Suprapubic skin (tissue), 3 donors: ENCODE results near the gene IGF2BP3.

Experiments
- POLR2A ChIP-seq, 2 donors: fragments of 450-650 bp; IDR thresholded peaks; one replicate each; pipeline ENCODE4 v1.6.1; 2017; ENCODE audit warnings: antibody characterized with exemption in 2 of 2, mild to moderate bottlenecking in 2 of 2, moderate library complexity in 2 of 2
- TF ChIP-seq, protein P1 (sequence below), 2 donors: fragments of 200-600 bp in 1 of 2; fragments of 450-650 bp in 1 of 2; sonication (generic) in 1 of 2; IDR thresholded peaks; one replicate each; pipeline ENCODE4 v1.5.1; 2016 to 2019; ENCODE audit warnings: antibody characterized with exemption in 2 of 2, mild to moderate bottlenecking in 1 of 2, moderate library complexity in 1 of 2

DNA sequence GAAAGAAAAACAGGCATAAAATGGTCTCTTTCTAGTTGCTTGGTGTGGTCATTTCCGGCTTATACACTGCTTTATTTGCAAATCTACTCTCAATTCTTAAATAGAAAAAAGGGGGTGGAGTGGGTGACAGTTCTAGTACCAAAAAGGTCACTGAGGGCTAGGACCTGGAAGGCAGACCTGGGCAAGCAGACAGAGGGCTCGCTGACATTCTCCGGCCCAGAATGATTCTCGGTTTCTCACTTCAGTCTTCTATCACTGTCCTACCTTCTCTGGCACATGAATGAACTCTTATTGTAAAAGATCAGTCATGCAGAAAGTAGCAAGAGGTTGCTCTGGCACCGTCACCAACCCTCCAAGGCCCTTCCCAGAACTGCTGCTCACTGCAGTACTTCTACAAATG, 117.1 kb downstream of the IGF2BP3 start:
- TF ChIP-seq, protein P1, sequence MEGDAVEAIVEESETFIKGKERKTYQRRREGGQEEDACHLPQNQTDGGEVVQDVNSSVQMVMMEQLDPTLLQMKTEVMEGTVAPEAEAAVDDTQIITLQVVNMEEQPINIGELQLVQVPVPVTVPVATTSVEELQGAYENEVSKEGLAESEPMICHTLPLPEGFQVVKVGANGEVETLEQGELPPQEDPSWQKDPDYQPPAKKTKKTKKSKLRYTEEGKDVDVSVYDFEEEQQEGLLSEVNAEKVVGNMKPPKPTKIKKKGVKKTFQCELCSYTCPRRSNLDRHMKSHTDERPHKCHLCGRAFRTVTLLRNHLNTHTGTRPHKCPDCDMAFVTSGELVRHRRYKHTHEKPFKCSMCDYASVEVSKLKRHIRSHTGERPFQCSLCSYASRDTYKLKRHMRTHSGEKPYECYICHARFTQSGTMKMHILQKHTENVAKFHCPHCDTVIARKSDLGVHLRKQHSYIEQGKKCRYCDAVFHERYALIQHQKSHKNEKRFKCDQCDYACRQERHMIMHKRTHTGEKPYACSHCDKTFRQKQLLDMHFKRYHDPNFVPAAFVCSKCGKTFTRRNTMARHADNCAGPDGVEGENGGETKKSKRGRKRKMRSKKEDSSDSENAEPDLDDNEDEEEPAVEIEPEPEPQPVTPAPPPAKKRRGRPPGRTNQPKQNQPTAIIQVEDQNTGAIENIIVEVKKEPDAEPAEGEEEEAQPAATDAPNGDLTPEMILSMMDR (IDR thresholded peaks at IDR 0.05), result no peak
- TF ChIP-seq POLR2A (IDR thresholded peaks at IDR 0.05), result no peak
